Putamen (tissue), 1 donor: ENCODE results near the gene CXCL17.

Experiments used
- DNase-seq: peaks from one replicate; pipeline ENCODE4 v3.0.0-alpha.2; 2016; ENCODE audit warnings: low spot score

CXCL17 gene

GRCh38 chr19:42397263-42398166 lies 45.2 kb downstream of the CXCL17 start:
- DNase-seq, result no peak

- DNase-seq, result peak; percentile 98
Measured at GRCh38 chr19:42396381-42397262, 46.1 kb downstream of the CXCL17 start.

DNA sequence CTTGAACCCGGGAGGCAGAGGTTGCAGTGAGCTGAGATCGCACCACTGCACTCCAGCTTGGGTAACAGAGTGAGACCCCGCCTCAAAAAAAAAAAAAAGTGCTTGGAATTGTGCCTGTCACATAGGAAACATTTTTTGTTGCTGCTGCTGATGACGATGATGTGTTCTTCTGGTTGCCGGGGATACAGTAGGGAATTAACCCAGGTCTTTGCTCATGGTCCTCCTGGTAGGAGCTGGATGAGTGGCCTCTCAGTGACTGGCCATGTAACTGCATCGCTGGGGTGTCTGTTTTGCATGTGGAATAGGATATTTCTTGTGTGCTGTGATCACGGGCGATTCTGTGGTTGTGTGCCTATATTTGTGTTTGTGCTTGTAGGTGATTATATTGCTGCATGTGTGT lies 48.0 kb downstream of the CXCL17 start:
- DNase-seq, result no peak

GRCh38 chr19:42392165-42392564 lies 50.6 kb downstream of the CXCL17 start:
- DNase-seq, result no peak

DNA sequence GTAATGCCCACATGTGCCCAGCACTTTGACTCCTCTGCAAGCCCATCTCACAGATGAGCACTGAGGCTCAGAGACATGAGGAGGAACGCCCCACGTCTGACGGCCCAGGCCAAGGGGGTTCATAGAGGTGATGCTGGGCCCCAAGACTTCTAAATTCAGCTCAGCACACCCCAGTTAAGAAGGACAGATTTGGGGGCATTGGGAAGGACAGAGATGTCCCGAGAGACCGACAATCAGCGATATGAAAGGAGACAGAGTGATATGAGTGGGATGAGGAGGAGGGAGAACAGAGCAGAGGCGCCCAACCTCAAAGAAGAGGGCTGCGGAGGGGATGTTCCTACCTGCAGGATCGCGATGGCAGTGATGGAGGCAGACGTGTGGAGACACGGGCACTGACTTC lies 52.8 kb downstream of the CXCL17 start, which contains the start of gene CNFN:
Gene CNFN, minus strand, starts transcription at position 399 of the 400 bp plus-strand sequence. CDS start 1,260 bp downstream, outside the sequence.
- DNase-seq, result no peak

DNA sequence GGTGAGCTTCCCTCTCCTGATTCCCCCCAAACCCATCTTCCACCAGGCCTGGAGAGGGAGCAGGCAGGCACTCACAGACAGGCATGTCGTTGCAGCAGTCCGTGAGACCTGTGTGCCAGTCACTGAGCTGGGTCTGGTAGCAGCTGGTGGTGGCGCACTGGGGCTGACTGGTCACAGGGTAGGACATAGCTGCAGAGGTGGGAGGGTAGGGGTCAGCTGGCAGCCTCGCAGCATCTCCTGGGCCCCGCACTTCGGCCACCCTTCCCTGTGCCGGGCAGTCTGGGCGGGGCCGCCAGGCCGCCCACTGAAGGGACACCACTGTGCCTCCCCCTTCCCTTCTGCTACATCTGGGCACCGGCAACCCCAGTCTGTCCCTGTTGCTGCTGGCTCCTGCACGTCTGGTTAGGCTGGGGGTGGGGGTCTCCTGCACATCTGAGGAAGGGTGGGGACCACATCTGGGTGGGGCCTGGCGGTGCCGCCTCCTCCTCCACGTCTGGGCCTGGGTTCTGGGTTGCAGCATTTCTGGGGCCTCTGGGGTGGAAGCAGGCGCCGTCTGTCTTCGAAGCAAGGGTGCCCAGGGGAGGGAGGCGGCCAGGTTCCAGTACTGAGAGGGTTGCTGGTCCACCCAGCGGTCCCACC lies 53.8 kb downstream of the CXCL17 start:
- DNase-seq, result no peak

DNA sequence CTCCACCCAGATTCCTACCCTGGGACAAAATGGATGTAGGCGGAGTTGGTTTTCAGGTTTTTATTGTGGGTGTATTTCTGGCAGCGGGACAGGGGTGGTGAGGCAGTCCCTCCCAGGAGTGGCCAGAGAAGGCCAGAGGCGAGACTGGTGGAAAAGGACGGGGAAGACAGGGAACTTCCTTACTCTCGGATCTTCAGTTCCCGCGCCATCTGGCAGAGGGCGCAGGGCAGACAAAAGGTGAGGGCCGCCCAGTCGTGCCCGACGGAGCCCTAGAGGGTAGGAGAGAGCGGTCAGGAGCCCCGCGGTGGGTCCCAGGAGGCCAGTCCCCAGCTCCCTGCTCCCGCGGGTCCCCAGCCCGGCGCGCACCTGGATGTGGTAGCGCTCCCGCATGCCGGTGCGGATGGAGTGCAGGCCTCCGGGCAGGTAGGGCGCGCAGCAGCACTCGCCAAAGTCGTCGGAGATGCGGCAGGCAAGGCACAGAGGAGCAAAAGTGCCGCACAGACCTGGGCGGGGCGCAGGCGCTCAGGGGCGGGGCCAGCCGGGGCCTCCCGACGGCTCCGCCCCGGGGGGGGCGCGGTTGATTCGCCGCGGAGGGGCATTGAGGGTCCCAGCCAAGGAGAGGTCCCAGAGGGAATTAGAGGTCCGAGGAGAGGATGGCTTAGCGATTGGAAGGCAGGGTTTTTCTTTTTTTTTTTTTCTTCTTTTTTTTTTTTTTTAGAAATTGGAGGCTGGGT lies 55.6 kb downstream of the CXCL17 start:
- no peak for DNase-seq

- DNase-seq, result peak; percentile 35
Measured at GRCh38 chr19:42380155-42380554, 62.6 kb downstream of the CXCL17 start.
